Ishikawa (cell line): ENCODE results near the gene SRSF4.

ENCODE experiments used
- CEBPB ChIP-seq: IDR thresholded peaks from 2 replicates; pipeline ENCODE4 v1.6.1; 2012
- CREB1 ChIP-seq: IDR thresholded peaks from 2 replicates; pipeline ENCODE4 v1.6.1; 2012; ENCODE audit warnings: low read depth
- EGR1 ChIP-seq: IDR thresholded peaks from 2 replicates; pipeline ENCODE4 v1.6.1; 2012
- EP300 ChIP-seq: IDR thresholded peaks from 2 replicates; pipeline ENCODE4 v1.6.1; 2012; ENCODE audit warnings: borderline replicate concordance
- FOXM1 ChIP-seq: IDR thresholded peaks from 2 replicates; pipeline ENCODE4 v1.6.1; 2012; ENCODE audit warnings: low read depth, borderline replicate concordance
- NFIC ChIP-seq: IDR thresholded peaks from 2 replicates; pipeline ENCODE4 v1.6.1; 2012
- RAD21 ChIP-seq: IDR thresholded peaks from 2 replicates; pipeline ENCODE4 v1.6.1; 2012; ENCODE audit warnings: low read depth
- TAF1 ChIP-seq: IDR thresholded peaks from 2 replicates; pipeline ENCODE4 v1.6.1; 2012; ENCODE audit warnings: low read depth, mild to moderate bottlenecking
- TCF12 ChIP-seq: IDR thresholded peaks from 2 replicates; pipeline ENCODE4 v1.6.1; 2012; ENCODE audit warnings: low read depth
- TEAD4 ChIP-seq: IDR thresholded peaks from 2 replicates; pipeline ENCODE4 v1.6.1; 2012
- YY1 ChIP-seq: IDR thresholded peaks from 2 replicates; pipeline ENCODE4 v1.6.1; 2012; ENCODE audit warnings: low read depth
- ZBTB7A ChIP-seq: IDR thresholded peaks from 2 replicates; pipeline ENCODE4 v1.6.1; 2012; ENCODE audit warnings: low read depth
- TF ChIP-seq, protein P1 (sequence below): IDR thresholded peaks from 2 replicates; pipeline ENCODE4 v1.6.1; 2012
- TF ChIP-seq, protein P2 (sequence below): IDR thresholded peaks from 2 replicates; pipeline ENCODE4 v1.6.1; 2012
- TF ChIP-seq, protein P3 (sequence below): IDR thresholded peaks from 2 replicates; pipeline ENCODE4 v1.6.1; 2012; ENCODE audit warnings: low read depth, mild to moderate bottlenecking

Gene SRSF4

DNA sequence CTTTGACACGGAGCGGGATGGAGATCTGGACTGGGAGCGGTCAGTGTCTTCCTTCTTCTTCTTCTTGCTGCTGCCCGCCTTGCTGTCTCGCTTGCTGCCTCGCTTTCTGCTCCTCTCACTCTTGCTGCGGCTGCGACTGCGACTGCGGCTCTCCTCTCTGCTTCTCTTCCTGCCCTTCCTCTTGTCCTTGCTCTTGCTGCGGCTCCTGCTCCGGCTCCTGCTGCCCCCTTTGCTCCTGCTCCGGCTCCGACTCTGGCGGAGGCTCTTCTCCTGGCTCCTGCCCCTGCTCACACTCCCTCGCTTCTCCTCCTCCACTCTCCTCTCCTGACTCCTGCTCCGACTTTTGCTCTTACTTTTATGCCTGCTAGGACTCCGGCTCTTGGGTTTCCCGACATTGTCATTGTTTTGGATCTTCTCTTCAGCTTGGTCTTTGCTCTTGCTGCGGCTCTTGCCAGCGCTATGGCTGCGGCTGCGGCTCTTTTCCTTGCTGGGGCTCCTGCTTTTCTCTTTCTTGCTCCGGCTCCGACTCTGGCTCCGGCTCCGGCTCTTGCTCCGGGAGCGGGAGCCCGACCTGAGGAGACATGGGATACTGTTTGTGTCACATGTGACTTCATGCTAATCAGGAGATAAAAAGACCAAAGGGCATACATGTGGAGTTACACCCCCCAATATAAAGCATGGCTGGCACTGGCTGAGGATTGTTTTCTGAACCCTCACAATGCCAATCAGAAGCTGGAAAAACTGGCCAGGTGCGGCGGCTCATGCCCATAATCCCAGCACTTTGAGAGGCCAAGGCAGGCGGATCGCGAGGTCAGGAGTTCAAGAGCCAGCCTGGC lies 32.8 kb downstream of the SRSF4 start:
- TF ChIP-seq TCF12 (no peak), TEAD4 (no peak), ZBTB7A (no peak), EP300 (no peak), FOXM1 (no peak), CEBPB (no peak), YY1 (no peak), RAD21 (no peak), NFIC (no peak), CREB1 (no peak), TAF1 (no peak)
- TF ChIP-seq, protein P1, sequence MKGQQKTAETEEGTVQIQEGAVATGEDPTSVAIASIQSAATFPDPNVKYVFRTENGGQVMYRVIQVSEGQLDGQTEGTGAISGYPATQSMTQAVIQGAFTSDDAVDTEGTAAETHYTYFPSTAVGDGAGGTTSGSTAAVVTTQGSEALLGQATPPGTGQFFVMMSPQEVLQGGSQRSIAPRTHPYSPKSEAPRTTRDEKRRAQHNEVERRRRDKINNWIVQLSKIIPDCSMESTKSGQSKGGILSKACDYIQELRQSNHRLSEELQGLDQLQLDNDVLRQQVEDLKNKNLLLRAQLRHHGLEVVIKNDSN: no peak
- TF ChIP-seq, protein P2, sequence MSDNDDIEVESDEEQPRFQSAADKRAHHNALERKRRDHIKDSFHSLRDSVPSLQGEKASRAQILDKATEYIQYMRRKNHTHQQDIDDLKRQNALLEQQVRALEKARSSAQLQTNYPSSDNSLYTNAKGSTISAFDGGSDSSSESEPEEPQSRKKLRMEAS: no peak
- TF ChIP-seq, protein P3, sequence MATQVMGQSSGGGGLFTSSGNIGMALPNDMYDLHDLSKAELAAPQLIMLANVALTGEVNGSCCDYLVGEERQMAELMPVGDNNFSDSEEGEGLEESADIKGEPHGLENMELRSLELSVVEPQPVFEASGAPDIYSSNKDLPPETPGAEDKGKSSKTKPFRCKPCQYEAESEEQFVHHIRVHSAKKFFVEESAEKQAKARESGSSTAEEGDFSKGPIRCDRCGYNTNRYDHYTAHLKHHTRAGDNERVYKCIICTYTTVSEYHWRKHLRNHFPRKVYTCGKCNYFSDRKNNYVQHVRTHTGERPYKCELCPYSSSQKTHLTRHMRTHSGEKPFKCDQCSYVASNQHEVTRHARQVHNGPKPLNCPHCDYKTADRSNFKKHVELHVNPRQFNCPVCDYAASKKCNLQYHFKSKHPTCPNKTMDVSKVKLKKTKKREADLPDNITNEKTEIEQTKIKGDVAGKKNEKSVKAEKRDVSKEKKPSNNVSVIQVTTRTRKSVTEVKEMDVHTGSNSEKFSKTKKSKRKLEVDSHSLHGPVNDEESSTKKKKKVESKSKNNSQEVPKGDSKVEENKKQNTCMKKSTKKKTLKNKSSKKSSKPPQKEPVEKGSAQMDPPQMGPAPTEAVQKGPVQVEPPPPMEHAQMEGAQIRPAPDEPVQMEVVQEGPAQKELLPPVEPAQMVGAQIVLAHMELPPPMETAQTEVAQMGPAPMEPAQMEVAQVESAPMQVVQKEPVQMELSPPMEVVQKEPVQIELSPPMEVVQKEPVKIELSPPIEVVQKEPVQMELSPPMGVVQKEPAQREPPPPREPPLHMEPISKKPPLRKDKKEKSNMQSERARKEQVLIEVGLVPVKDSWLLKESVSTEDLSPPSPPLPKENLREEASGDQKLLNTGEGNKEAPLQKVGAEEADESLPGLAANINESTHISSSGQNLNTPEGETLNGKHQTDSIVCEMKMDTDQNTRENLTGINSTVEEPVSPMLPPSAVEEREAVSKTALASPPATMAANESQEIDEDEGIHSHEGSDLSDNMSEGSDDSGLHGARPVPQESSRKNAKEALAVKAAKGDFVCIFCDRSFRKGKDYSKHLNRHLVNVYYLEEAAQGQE: no peak

DNA sequence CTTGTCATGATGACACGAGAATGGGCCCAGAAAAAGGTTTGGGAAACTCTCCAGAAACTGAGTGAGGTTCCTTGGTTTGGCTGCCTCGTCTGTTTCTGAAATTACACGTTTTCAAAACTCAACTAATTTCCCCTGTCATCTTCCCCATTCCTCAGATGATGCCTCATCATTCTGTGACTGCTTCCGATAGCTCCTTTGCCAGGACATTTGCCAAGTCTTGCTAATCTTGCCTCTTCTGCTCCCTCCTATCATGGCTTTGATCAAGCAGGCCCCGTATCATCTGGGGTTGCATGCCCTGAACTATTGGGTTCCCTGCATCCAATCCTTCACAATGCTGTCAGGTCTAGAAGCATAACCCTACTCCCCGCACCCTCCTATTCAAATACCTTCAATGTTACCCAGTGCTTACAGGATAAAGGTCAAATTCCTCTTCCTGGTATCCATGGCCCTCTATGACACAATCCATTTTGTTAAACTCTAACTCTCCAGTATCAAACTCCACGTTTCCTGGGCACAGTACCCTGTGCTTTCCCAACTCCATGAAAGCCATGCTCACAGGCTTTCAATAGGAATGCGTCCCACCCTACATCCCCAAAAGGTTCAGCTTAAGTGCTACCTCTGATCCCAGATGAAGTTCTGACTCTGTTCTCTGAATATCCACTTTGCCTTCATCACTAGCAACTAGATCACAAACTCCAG lies 35.8 kb downstream of the SRSF4 start:
- TF ChIP-seq YY1: no peak
- TF ChIP-seq, protein P3: no peak
- TF ChIP-seq, protein P2: no peak
- no peak for TF ChIP-seq CREB1
- TF ChIP-seq TCF12: no peak
- TF ChIP-seq NFIC: no peak
- TF ChIP-seq, protein P1: no peak
- no peak for TF ChIP-seq TAF1
- no peak for TF ChIP-seq EP300
- TF ChIP-seq RAD21: no peak
- TF ChIP-seq TEAD4: no peak
- TF ChIP-seq ZBTB7A: no peak
- TF ChIP-seq FOXM1: no peak
- no peak for TF ChIP-seq CEBPB
- no peak for TF ChIP-seq EGR1

DNA sequence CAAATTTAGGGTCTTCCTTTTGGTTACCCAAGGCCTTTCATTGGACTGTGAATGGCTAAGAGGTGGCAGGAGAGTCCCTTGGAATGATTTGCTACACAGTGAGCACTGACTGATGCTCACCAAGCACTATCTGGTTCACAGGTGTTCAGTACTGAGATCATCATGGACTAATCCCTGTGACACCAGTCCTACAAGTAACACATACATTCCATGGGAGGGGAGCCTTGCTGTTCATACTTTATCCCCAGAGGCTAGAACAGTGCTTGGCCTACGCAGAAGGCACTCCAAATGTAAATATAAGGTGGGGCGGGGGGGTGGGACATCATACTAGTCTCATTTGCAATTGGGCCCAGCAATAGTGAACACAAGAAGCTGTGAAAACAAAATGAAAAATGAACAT lies 37.5 kb downstream of the SRSF4 start:
- TF ChIP-seq TAF1: no peak
- TF ChIP-seq CREB1: no peak
- TF ChIP-seq, protein P1: no peak

DNA sequence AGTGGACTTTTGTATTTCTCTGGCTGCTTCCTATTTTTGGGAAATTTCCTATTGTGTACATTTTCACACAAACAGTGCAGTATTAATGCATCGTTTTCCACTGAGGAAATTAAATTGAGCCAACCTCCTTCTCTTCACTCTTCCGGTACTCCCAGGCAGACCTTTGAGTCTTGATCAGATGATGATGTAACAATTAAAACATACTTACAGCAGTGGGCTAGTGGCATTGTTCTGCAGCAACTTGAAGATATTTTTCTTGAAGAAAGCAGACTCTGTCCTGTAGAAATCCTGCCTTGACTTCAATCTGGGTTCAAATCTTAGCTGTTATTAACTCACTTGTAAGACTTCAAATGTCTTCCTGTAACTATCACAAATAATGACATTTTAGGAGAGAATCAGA lies 39.0 kb downstream of the SRSF4 start:
- no peak for TF ChIP-seq RAD21

DNA sequence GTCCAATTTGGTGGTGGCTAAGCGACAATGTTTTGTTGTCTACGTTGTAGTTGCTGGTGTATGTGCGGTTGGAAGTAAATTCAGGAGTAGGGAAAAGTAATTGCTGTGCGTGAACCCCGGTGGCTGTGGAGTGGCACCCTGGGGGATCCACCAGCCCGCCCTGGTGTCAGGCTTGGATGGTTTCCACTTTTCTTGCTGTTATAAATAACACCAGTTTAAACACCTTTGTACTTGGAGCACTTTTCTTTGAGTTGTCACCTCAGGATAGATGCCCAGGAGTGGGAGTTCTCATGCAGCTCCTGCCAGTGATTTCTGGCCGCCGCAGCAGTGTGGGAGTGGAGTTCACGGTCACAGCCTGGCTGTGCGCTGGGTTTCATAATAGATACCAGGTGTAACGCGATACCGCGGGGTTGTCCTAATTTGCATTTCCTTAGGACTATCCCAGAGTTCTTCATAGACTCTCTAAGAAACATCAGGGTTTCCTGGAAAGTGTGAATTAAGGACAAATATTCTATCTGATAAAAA lies 45.2 kb downstream of the SRSF4 start:
- TF ChIP-seq CEBPB (peak; percentile 59; the same call in 1 of the 2 replicates), TEAD4 (no peak), NFIC (peak; percentile 37), TAF1 (no peak), RAD21 (no peak), CREB1 (no peak), TCF12 (no peak)
- TF ChIP-seq, protein P3: no peak
- TF ChIP-seq, protein P2: no peak; the same call in 1 of the 2 replicates
